OCI-LY3 (cell line): Measurements from ENCODE around the gene NAPEPLD.

Source experiments
- H2AFZ ChIP-seq: fragments of 200-600, 300-600 bp; shearing (Covaris generic); 2 replicates; pipeline ENCODE4 v1.6.0; 2014; ENCODE audit warnings: antibody characterized with exemption, low read depth, low read length
- H3K27ac ChIP-seq: fragments of 200-600, 300-600 bp; sonication (generic); 2 replicates; pipeline ENCODE4 v1.5.1; 2014; ENCODE audit warnings: mild to moderate bottlenecking, low read length, moderate library complexity, mixed read lengths
- H3K27me3 ChIP-seq: fragments of 200-600, 300-600 bp; sonication (generic); 2 replicates; pipeline ENCODE4 v1.6.1; 2014; ENCODE audit warnings: low read depth, low read length, mixed read lengths
- H3K36me3 ChIP-seq: fragments of 200-600, 300-600 bp; sonication (generic); replicated peaks from 2 replicates; pipeline ENCODE3; 2014; ENCODE audit warnings: low read depth, low read length, mixed read lengths
- H3K4me1 ChIP-seq: fragments of 300-600, 200-600 bp; sonication (generic); 2 replicates; pipeline ENCODE4 v1.6.1; 2014; ENCODE audit warnings: low read length, mixed read lengths
- H3K4me2 ChIP-seq: fragments of 200-600, 300-600 bp; sonication (generic); 2 replicates; pipeline ENCODE4 v1.6.1; 2014; ENCODE audit warnings: low read length, mixed read lengths
- H3K4me3 ChIP-seq: fragments of 300-600, 200-600 bp; sonication (generic); 2 replicates; pipeline ENCODE4 v1.5.1; 2014; ENCODE audit warnings: antibody characterized with exemption, mild to moderate bottlenecking, low read length, moderate library complexity
- H3K79me2 ChIP-seq: fragments of 300-600, 200-600 bp; shearing (Covaris generic); 2 replicates; pipeline ENCODE4 v1.6.1; 2014; ENCODE audit warnings: mild to moderate bottlenecking, low read length, mixed read lengths
- H3K9ac ChIP-seq: fragments of 300-600, 200-600 bp; shearing (Covaris generic); 2 replicates; pipeline ENCODE4 v1.6.0; 2014; ENCODE audit warnings: mild to moderate bottlenecking, low read length, moderate library complexity
- H3K9me3 ChIP-seq: fragments of 200-600, 300-600 bp; shearing (Covaris generic); 2 replicates; pipeline ENCODE4 v1.6.1; 2014; ENCODE audit warnings: low read length, mixed read lengths; ENCODE audit not compliant: insufficient read depth
- H4K20me1 ChIP-seq: fragments of 200-600, 300-600 bp; sonication (generic); 2 replicates; pipeline ENCODE4 v1.6.1; 2016; ENCODE audit warnings: low read length, mixed read lengths; ENCODE audit not compliant: insufficient read depth
- EZH2phosphoT487 ChIP-seq: fragments of 200-600 bp; shearing (Covaris generic); IDR thresholded peaks from 2 replicates; pipeline ENCODE4 v1.6.1; 2018; ENCODE audit warnings: antibody characterized with exemption, mixed run types, low read depth
- TF ChIP-seq, protein P1 (sequence below): fragments of 200-600, 300-600 bp; sonication (generic); IDR thresholded peaks from 2 replicates; pipeline ENCODE4 v1.5.1; 2014; ENCODE audit warnings: antibody characterized with exemption, low read length, low read depth

The NAPEPLD gene

DNA sequence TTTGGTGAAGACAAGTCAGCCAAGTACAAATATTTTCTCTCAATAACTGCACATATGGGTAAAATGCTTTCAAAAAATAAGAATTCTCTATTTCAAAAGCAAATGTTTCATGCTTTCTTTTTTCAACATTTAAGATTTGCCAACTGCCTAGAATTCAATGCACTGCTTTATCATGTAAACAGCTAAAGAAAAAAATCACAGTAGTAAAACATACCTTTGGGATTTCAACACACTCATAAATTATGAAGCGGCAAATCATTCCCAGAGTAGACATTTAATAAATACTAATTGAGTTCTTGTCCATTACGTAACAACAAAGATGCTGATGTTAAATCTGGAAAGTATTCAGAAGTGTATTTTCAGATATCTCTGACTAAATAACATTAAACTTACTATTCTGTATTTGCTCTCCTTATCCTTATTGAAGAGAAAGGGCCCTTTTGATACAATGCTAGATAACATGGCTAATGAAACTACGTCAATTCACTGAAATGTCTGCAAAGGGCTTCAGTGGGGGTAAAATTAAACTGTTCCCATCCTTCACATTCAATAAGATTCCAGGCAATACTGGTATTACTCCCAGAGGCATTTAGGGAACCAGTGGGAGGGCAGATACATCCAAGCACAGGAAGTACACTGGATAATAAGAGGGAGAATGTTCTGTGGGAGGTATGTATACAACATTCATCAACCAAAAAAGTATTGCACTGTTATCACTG lies 13.9 kb downstream of the NAPEPLD start:
- Histone ChIP-seq H3K27me3 (no peaks in the 10 kb centered on the region), H3K79me2 (peaks cover 32% of the 10 kb centered on the region), H2AFZ (no peak overlapping the region), H3K4me1 (peaks cover 4% of the 10 kb centered on the region), H4K20me1 (peaks cover 12% of the 10 kb centered on the region; the same call in 1 of the 2 replicates), H3K4me2 (no peak overlapping the region), H3K4me3 (no peak overlapping the region), H3K36me3 (no peaks in the 10 kb centered on the region), H3K9me3 (no peaks in the 10 kb centered on the region), H3K9ac (no peak overlapping the region), H3K27ac (no peak overlapping the region)
- no peak for TF ChIP-seq EZH2phosphoT487
- TF ChIP-seq, protein P1, sequence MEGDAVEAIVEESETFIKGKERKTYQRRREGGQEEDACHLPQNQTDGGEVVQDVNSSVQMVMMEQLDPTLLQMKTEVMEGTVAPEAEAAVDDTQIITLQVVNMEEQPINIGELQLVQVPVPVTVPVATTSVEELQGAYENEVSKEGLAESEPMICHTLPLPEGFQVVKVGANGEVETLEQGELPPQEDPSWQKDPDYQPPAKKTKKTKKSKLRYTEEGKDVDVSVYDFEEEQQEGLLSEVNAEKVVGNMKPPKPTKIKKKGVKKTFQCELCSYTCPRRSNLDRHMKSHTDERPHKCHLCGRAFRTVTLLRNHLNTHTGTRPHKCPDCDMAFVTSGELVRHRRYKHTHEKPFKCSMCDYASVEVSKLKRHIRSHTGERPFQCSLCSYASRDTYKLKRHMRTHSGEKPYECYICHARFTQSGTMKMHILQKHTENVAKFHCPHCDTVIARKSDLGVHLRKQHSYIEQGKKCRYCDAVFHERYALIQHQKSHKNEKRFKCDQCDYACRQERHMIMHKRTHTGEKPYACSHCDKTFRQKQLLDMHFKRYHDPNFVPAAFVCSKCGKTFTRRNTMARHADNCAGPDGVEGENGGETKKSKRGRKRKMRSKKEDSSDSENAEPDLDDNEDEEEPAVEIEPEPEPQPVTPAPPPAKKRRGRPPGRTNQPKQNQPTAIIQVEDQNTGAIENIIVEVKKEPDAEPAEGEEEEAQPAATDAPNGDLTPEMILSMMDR = no peak

GRCh38 chr7:103132995-103133688 lies 15.8 kb downstream of the NAPEPLD start:
- peaks cover 35% of the 10 kb centered on the region for H3K79me2 ChIP-seq
- H3K4me3 ChIP-seq = no peak overlapping the region
- no peaks in the 10 kb centered on the region for H3K27me3 ChIP-seq
- H4K20me1 ChIP-seq = peaks cover 7% of the 10 kb centered on the region; the same call in 1 of the 2 replicates
- H3K4me2 ChIP-seq = no peak overlapping the region
- H3K4me1 ChIP-seq = peaks cover 8% of the 10 kb centered on the region
- peaks cover 5% of the 10 kb centered on the region for H3K36me3 ChIP-seq
- TF ChIP-seq, protein P1 = no peak
- no peak for TF ChIP-seq EZH2phosphoT487
- no peak overlapping the region for H3K27ac ChIP-seq
- H3K9ac ChIP-seq = no peak overlapping the region
- H3K9me3 ChIP-seq = no peaks in the 10 kb centered on the region
- H2AFZ ChIP-seq = no peak overlapping the region

DNA sequence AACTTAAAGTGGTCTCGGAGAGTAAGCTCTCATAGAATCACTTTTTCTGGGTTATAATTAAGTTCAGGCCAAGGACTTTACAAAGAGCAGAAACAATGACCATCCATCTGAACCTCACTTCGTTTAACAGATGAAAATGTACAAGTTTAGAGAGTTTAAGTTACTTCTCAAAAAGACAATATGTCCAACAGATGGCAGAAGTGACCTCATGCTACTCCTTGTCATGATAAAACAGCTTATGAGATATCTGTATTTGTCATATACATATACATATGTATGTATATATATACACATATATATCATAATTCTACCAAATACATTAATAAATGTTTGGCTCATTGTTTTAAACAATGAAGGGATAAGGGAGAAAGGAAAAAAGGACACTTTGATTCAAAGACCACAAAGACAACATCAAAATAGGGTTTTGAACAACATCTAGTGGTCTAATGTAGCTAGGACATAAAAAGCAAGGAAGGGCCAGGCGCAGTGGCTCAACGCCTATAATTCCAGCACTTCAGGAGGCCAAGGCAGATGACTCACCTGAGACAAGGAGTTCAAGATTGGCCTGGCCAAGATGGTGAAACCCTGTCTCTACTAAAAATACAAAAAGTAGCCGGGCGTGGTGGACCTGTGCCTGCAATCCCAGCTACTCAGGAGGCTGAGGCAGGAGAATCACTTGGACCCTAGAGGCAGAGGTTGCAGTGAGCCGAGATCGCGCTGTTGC lies 17.8 kb downstream of the NAPEPLD start:
- no peak overlapping the region for H3K4me2 ChIP-seq
- H4K20me1 ChIP-seq = peaks cover 7% of the 10 kb centered on the region; the same call in 1 of the 2 replicates
- H3K27me3 ChIP-seq = no peaks in the 10 kb centered on the region
- peaks cover 35% of the 10 kb centered on the region for H3K79me2 ChIP-seq
- no peak overlapping the region for H2AFZ ChIP-seq
- H3K4me3 ChIP-seq = no peak overlapping the region
- H3K36me3 ChIP-seq = peaks cover 21% of the 10 kb centered on the region
- no peak overlapping the region for H3K27ac ChIP-seq
- TF ChIP-seq, protein P1 = no peak; the same call in 1 of the 2 replicates
- TF ChIP-seq EZH2phosphoT487 = no peak
- peaks cover 8% of the 10 kb centered on the region for H3K4me1 ChIP-seq
- H3K9me3 ChIP-seq = no peaks in the 10 kb centered on the region
- no peak overlapping the region for H3K9ac ChIP-seq
